Measurements from ENCODE around the gene PAQR3.
"Not testable (repeated sequence)": the region's sequence is repeated elsewhere in the genome, so short reads cannot be mapped to it uniquely, and the experiment has no call there.

PAQR3 gene

DNA sequence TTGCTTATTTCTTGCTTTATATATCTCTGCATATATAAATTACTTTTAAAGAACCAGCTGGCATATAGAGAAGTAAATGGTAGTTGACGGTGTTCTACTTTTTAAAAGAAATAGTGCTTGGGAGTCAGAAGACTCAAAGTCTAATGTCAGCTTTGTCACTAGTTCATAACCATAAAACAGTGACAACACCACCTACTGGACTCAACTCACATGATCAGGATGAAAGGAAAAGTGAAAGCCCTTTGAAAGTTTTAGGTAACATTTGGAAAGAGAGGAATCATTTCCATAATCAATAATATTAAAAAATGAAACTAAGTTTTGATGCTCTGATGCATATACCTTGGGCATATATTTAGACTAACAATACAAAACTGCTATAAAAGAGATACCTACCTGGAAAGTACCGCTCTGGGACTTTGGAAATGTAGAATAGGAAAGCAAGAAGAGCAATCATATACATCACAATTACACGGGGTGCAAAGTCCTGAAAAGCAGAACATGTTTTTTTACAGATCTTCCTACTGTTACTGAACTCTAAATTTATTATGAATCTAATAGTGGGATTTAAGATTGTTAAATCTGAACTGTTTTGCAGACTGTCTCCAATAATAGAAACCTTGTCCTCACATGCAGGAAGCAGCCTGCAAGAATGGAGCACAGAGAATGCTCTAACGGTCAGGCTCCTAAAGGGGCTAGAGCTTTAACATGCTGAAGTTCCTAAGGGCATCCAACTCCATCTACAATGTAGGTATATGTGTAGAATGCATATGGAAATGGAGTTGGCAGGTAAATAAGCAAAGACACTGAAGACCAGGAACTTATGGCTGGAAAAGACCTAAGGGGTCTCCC lies 15.6 kb downstream of the PAQR3 start:
- no peak for DNase-seq

GRCh38 chr4:78922207-78922606 lies 17.0 kb downstream of the PAQR3 start:
- no peak for DNase-seq

- DNase-seq = no peak
These were observed 28.6 kb downstream of the PAQR3 start for GRCh38 chr4:78910612-78911011.

DNA sequence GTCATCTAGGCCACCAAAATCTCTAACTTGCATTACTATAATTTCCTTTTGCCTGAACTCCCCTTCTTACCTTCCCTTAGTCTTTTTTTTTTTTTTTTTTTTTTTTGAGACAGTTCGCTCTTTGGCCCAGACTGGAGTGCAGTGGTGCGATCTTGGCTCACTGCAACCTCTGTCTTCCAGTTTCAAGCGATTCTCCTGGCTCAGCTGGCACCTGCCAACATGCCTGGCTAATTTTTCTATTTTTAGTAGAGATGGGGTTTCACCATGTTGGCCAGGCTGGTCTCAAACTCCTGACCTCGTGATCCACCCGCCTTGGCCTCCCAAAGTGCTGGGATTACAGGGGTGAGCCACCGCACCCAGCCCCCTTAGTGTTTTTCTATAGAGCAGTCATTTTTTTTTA lies 30.3 kb downstream of the PAQR3 start:
- DNase-seq = not testable (repeated sequence)

- no peak for DNase-seq
These were observed 31.6 kb downstream of the PAQR3 start for GRCh38 chr4:78907638-78908037.

GRCh38 chr4:78904143-78904542 lies 35.1 kb downstream of the PAQR3 start:
- no peak for DNase-seq

DNA sequence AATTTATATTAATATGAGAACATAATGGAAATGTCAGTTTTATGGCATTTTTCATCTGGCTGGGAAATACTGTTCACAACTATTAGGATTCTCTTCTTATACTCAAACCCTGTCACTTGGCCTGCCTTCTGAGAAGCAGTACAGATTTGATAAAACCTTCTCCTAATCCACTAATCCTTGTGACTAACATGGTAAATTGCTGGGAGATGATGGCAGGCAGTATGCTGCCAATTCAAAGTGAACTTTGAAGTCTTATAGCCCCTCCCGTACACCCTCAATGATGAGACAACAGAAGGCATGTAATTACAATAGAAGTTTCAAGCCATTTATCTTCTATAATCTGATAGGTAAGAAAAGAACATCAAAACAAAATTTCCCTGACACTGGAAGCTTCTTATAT lies 36.9 kb downstream of the PAQR3 start:
- no peak for DNase-seq

DNA sequence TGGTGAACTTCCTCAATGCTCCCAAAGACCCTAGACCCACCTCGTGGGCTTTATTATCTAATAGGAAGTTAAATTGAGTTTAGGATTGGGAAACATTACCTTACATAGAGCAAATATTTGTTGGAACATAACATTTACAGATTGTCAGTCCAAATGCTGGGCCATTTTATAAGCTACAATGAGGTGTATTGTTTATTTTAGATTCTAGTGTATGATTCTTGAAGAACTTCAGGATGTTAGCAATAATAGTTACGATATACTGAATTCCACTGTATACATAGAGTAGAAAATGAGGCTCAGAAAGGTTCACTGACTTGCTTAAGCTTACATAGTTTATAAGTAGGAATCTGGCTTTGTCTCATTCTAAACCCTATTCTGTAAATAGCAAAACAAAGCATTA lies 37.4 kb downstream of the PAQR3 start:
- no peak for DNase-seq

GRCh38 chr4:78899302-78899701 lies 39.9 kb downstream of the PAQR3 start:
- DNase-seq = no peak

DNA sequence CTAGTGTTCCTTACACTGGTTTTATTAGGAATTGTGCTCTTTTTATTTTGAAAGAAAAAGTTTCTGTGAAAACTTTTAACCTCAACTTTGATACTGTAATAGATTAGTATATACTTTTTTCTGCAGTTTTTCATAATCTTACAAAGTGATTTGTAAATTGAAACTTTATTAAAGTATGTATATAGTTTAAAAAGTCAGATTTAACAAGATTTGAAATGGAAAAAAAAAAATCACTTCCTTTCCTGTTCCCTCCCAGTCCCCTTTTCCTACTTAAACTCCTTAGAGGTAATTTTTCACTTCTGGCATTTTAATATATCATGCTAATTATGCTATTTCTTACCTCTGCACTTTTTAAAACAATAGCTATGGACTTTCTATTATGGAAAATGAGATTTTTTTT lies 49.3 kb downstream of the PAQR3 start:
- DNase-seq = no peak

- no peak for DNase-seq
These were observed 53.6 kb downstream of the PAQR3 start for GRCh38 chr4:78885598-78885997.

DNA sequence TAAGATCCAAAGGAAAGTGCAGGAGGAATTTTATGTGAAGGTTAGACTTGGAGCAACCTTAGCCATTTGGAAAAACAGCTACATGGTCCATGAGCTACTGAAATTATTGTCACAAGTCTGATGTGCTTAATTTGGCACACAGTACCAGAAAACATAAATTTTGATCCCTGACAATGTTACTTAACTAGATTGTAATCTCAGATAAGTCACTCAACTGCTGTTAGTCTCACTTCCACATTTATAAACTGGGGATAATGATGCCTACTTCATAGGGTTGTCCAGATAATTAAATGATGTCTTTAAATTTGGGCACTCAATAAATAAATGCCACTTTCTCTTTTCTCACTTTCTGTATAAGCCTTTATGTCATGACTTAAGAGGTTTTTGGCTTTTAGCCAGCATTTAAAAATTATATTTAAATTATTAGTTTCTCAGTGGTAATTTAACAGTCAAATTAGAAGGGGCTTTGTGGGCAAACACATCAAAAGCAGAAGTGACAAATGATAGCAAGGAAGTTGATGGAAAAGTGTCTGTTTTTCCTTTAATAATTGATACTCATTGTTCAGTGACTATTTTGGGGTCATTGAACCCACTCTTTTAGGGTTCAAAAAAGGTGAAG lies 58.3 kb downstream of the PAQR3 start:
- DNase-seq = no peak

DNA sequence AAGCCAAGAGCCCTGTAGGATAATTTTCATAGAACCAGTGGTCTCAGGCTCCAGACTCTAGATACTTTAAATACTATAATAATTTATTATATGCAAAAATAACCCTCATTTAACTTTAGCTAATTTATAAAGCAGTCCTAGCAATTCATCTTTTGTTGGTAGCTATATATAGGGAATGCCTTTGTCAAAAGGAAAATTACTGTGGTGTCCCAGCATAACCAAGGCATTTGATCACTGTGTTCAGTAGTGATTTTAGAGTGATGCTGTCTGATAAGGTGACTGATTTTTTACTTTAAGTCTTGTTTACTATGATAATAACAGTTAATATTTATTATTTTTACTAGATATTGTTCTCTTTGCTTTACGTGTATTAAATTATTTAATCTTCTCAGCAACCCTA lies 61.2 kb downstream of the PAQR3 start:
- DNase-seq = no peak

- DNase-seq = no peak
These were observed 62.5 kb downstream of the PAQR3 start for GRCh38 chr4:78876568-78877320.

GRCh38 chr4:78870056-78870455 lies 69.2 kb downstream of the PAQR3 start:
- no peak for DNase-seq

DNA sequence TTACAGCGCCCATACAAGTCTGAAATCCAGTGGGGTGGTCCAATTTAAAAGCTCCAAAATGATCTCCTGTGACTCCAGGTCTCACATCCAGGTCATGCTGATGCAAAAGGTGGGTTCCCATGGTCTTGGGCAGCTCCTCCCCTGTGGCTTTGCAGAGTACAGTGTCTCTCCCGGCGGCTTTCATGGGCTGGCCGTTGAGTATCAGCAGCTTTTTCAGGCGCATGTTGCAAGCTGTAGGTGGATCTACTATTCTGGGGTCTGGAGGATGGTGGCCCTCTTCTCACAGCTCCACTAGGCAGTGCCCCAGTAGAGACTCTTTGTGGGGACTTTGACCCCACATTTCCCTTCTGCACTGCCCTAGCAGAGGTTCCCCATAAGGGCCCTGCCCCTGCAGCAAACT lies 70.5 kb downstream of the PAQR3 start:
- not testable (repeated sequence) for DNase-seq

- DNase-seq = no peak
These were observed 73.8 kb downstream of the PAQR3 start for GRCh38 chr4:78865451-78865850.

DNA sequence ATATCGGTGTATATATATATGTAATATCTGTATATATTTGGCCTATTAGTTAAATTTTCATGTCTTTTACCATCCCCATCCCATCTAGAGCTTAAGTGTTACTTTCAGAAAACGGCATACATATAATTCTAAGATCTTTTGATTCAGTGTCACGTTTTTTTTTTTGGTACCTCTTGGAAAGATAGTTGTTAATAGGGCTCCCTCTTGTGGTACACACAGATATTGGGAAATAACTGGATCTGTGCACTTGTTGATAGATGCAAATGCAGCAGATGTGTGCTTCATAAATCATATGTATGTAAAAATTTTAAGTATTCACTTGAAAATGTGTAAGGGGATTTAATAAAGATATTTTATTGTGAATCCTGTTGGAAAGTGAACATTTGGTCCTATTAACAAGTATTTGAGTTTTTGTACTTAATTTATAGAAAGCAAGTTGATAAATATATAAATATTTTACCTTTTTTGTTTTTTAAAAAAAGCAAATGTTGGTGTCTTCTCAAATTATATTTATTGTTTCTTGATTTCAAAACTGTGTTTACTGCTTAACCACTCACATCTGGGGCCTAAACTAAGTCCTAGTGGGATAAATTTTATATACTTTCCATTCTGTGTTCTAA lies 74.7 kb downstream of the PAQR3 start:
- DNase-seq = peak; percentile 50 to 59

DNA sequence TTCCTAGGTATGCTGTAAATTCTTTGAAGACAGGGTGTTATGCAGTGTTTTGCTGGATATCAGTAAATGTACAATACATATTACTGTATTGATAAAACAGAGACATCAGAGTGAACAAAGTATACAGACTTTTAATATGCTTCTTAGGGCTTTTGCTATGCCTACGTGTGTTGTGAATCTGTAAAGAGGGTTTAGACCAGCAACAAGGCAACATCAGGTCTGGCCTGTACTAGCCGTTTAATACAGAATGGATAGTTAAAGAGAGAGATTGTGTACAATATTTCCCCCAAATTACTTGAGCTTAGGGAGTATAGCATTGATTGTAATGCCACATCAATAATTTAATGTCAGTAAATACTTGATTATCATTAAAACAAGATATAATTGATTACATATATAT lies 75.2 kb downstream of the PAQR3 start:
- no peak for DNase-seq

- no peak for DNase-seq
These were observed 75.9 kb downstream of the PAQR3 start for GRCh38 chr4:78863254-78863869.

DNA sequence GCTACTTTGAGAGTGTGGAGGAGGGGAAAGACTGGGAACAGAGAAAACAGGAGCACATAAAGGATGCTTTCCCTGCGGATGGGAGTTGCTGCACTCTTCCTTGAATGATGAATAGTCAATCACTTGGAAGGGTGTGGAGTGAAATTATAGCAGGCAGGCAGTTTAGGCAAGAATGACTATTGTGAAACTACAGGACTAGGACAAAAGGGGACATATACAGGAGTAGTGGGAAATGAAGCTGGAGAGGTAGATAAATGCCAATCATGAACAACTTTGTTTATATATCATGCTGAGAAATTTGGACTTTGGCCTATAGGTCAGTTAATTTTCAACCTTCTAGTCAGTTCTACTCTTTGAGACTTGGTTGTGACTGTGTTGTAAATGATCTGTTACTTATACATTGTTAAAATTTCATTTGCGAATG lies 76.9 kb downstream of the PAQR3 start:
- DNase-seq = no peak

Data from NCI-H2081 (cell line).